H1 (cell line): ENCODE results near the gene AHRR. TPM values are rescaled to one million over a fixed set of nuclear protein-coding genes. Genes with fewer than 3 reads are reported as not detected.

Experiments used
- CTCF ChIA-PET: fragments of 300-600 bp; sonication (Branson Sonifier 250); formaldehyde crosslinking; loops from one replicate; lab custom pipeline; 2021; ENCODE audit not compliant: partially characterized antibody; lab: Charles Lee
- POLR2A ChIA-PET: fragments of 300-600 bp; sonication (Branson Sonifier 250); formaldehyde crosslinking; loops from one replicate; lab custom pipeline; 2021; ENCODE audit warnings: inconsistent platforms; ENCODE audit not compliant: partially characterized antibody; lab: Charles Lee
- DNase-seq, 2 experiments: peaks; one replicate each; pipeline versions ENCODE4 v3.0.0 to v3.0.0-alpha.2; 2010 to 2022; ENCODE audit warnings: low spot score in 2 of 2, low read depth in 1 of 2, mixed read lengths in 1 of 2
- FAIRE-seq: peaks from 2 replicates; lab custom pipeline; 2011; peaks lifted over from hg19 to GRCh38; lab: Jason Lieb, UNC
- H2AFZ ChIP-seq: 2 replicates; pipeline ENCODE4 v1.8.1; 2012; ENCODE audit warnings: low read length, inconsistent platforms
- H2AK5ac ChIP-seq: 2 replicates; pipeline ENCODE4 v1.6.1; 2013; ENCODE audit warnings: low read depth, low read length
- H2BK120ac ChIP-seq: replicated peaks from 2 replicates; pipeline ENCODE3; 2013; ENCODE audit warnings: low read depth, low read length, inconsistent platforms
- H2BK12ac ChIP-seq: 2 replicates; pipeline ENCODE4 v1.6.1; 2013; ENCODE audit warnings: low read depth, low read length
- H2BK15ac ChIP-seq: 2 replicates; pipeline ENCODE4 v1.6.1; 2013; ENCODE audit warnings: low read length
- H2BK20ac ChIP-seq: 2 replicates; pipeline ENCODE4 v1.6.1; 2013; ENCODE audit warnings: low read length
- H2BK5ac ChIP-seq: 2 replicates; pipeline ENCODE4 v1.6.1; 2013; ENCODE audit warnings: low read depth, low read length
- H3K14ac ChIP-seq: 2 replicates; pipeline ENCODE4 v1.6.1; 2013; ENCODE audit warnings: inconsistent platforms; ENCODE audit not compliant: insufficient read length
- H3K18ac ChIP-seq: 2 replicates; pipeline ENCODE4 v1.6.1; 2013; ENCODE audit warnings: low read length; ENCODE audit errors: extremely low read depth
- H3K23ac ChIP-seq: 2 replicates; pipeline ENCODE4 v1.6.1; 2013; ENCODE audit warnings: inconsistent platforms; ENCODE audit not compliant: insufficient read length
- H3K23me2 ChIP-seq: 2 replicates; pipeline ENCODE4 v1.6.1; 2013; ENCODE audit warnings: low read depth, low read length
- H3K27ac ChIP-seq: 2 replicates; pipeline ENCODE4 v1.6.1; 2011; ENCODE audit warnings: low read depth, low read length, inconsistent platforms
- H3K27me3 ChIP-seq, 4 experiments: replicated peaks in 1 of 4; 1 replicate in 1 of 4; 2 replicates in 3 of 4; pipeline versions ENCODE4 v1.6.1 to v1.8.1; 2011 to 2013; ENCODE audit warnings: low read length in 3 of 4, mild to moderate bottlenecking in 3 of 4, inconsistent platforms in 2 of 4, mixed read lengths in 2 of 4, moderate library complexity in 1 of 4; ENCODE audit not compliant: control insufficient read depth in 3 of 4, insufficient read depth in 3 of 4; ENCODE audit errors: extremely low read depth in 1 of 4
- H3K36me3 ChIP-seq, 4 experiments: 2 replicates each; pipeline versions ENCODE4 v1.6.1 to v1.8.1; 2011 to 2013; ENCODE audit warnings: mild to moderate bottlenecking in 4 of 4, low read length in 3 of 4, moderate library complexity in 2 of 4, control low read depth in 1 of 4, inconsistent platforms in 1 of 4; ENCODE audit not compliant: insufficient read depth in 4 of 4, control insufficient read depth in 2 of 4
- H3K4ac ChIP-seq: replicated peaks from 2 replicates; pipeline ENCODE3; 2013; ENCODE audit warnings: low read length, low read depth, mixed read lengths, inconsistent platforms; ENCODE audit not compliant: insufficient read length
- H3K4me1 ChIP-seq, 4 experiments: replicated peaks in 1 of 4; 1 replicate in 1 of 4; 2 replicates in 3 of 4; pipeline versions ENCODE4 v1.6.1 to v1.8.1; 2011 to 2013; ENCODE audit warnings: low read length in 3 of 4, inconsistent platforms in 2 of 4, mixed read lengths in 1 of 4; ENCODE audit not compliant: insufficient read depth in 4 of 4, control insufficient read depth in 3 of 4
- H3K4me2 ChIP-seq, 2 experiments: 2 replicates each; pipeline versions ENCODE4 v1.6.1 to v1.8.1; 2011 to 2013; ENCODE audit warnings: low read depth in 2 of 2, low read length in 2 of 2, control low read depth in 1 of 2, inconsistent platforms in 1 of 2, mild to moderate bottlenecking in 1 of 2; ENCODE audit not compliant: insufficient read depth in 1 of 2
- H3K4me3 ChIP-seq, 4 experiments: fragments of 200-600, 300-600 bp in 1 of 4; sonication (generic), shearing (Covaris generic), sonication (Bioruptor Twin) in 1 of 4; 2 replicates each; pipeline versions ENCODE4 v1.5.1 to v1.8.1; 2011 to 2016; ENCODE audit warnings: low read length in 4 of 4, low read depth in 3 of 4, control low read depth in 2 of 4, inconsistent platforms in 2 of 4, mild to moderate bottlenecking in 2 of 4, mixed read lengths in 1 of 4, moderate library complexity in 1 of 4; ENCODE audit not compliant: insufficient read depth in 2 of 4; ENCODE audit errors: extremely low read depth in 1 of 4
- H3K56ac ChIP-seq: replicated peaks from 2 replicates; pipeline ENCODE3; 2013; ENCODE audit warnings: low read depth, mild to moderate bottlenecking, mixed read lengths, low read length, inconsistent platforms; ENCODE audit not compliant: insufficient read length
- H3K79me1 ChIP-seq: 2 replicates; pipeline ENCODE4 v1.6.1; 2013; ENCODE audit warnings: low read depth, low read length, control low read depth
- H3K79me2 ChIP-seq, 2 experiments: 2 replicates each; pipeline versions ENCODE4 v1.6.1 to v1.8.1; 2012 to 2013; ENCODE audit warnings: low read length in 2 of 2, mild to moderate bottlenecking in 2 of 2, inconsistent platforms in 1 of 2; ENCODE audit not compliant: insufficient read depth in 2 of 2, control insufficient read depth in 1 of 2
- H3K9ac ChIP-seq, 4 experiments: replicated peaks in 1 of 4; 1 replicate in 1 of 4; 2 replicates in 3 of 4; pipeline versions ENCODE4 v1.6.1 to v1.8.1; 2011 to 2013; ENCODE audit warnings: low read depth in 3 of 4, low read length in 3 of 4, control low read depth in 2 of 4, mild to moderate bottlenecking in 2 of 4, moderate library complexity in 2 of 4, inconsistent platforms in 1 of 4; ENCODE audit errors: extremely low read depth in 1 of 4
- H3K9me3 ChIP-seq, 2 experiments: 2 replicates each; pipeline versions ENCODE4 v1.6.1 to v1.8.1; 2012 to 2013; ENCODE audit warnings: mild to moderate bottlenecking in 2 of 2, moderate library complexity in 2 of 2, control low read depth in 1 of 2, inconsistent platforms in 1 of 2, low read depth in 1 of 2, low read length in 1 of 2, mixed read lengths in 1 of 2; ENCODE audit not compliant: insufficient read depth in 2 of 2
- H4K20me1 ChIP-seq, 2 experiments: replicated peaks in 1 of 2; 2 replicates each; pipeline versions ENCODE3 to v1.8.1; 2011 to 2013; ENCODE audit warnings: inconsistent platforms in 2 of 2, low read length in 2 of 2, mild to moderate bottlenecking in 1 of 2; ENCODE audit not compliant: insufficient read depth in 2 of 2, control insufficient read depth in 1 of 2
- H4K5ac ChIP-seq: 2 replicates; pipeline ENCODE4 v1.6.1; 2013; ENCODE audit warnings: low read length, low read depth, mixed read lengths, inconsistent platforms; ENCODE audit not compliant: insufficient read length
- H4K8ac ChIP-seq: 2 replicates; pipeline ENCODE4 v1.8.0; 2013; ENCODE audit warnings: mild to moderate bottlenecking, moderate library complexity, low read length, inconsistent platforms; ENCODE audit not compliant: insufficient read depth; ENCODE audit errors: extremely low read depth
- H4K91ac ChIP-seq: replicated peaks from 2 replicates; pipeline ENCODE3; 2013; ENCODE audit warnings: low read length, mixed read lengths, inconsistent platforms; ENCODE audit not compliant: insufficient read length
- ASH2L ChIP-seq: fragments of 200-600, 300-600 bp; sonication (generic); IDR thresholded peaks from one replicate; pipeline ENCODE4 v1.7.1; 2017; ENCODE audit warnings: low read length
- CBX8 ChIP-seq: fragments of 300-800, 300-1000 bp; sonication (generic); IDR thresholded peaks from 2 replicates; pipeline ENCODE4 v1.7.1; 2016; ENCODE audit warnings: low read depth, low read length, borderline replicate concordance
- SAP30 ChIP-seq: fragments of 300-600 bp; sonication (generic); IDR thresholded peaks from 2 replicates; pipeline ENCODE4 v1.7.1; 2012; ENCODE audit warnings: low read length, moderate library complexity, mild to moderate bottlenecking, inconsistent platforms; ENCODE audit not compliant: insufficient read depth, insufficient replicate concordance
- SIX5 ChIP-seq: IDR thresholded peaks from 2 replicates; pipeline ENCODE4 v1.6.1; 2011; ENCODE audit warnings: mild to moderate bottlenecking, low read depth, low read length
- SP2 ChIP-seq: IDR thresholded peaks from 2 replicates; pipeline ENCODE4 v1.6.1; 2012; ENCODE audit warnings: mild to moderate bottlenecking, low read length, inconsistent platforms
- ZNF274 ChIP-seq: IDR thresholded peaks from 2 replicates; pipeline ENCODE4 v1.7.0; 2012; ENCODE audit warnings: low read length, borderline replicate concordance; ENCODE audit errors: extremely low read depth
- WGBS, 2 experiments: shearing (Covaris generic) in 1 of 2; methylation state at CpG; one replicate each; pipeline versions ENCODE4 v1.1.6 to v1.1.7; 2013 to 2015; ENCODE audit warnings: low lambda C conversion rate in 2 of 2, mixed read lengths in 2 of 2, inconsistent platforms in 1 of 2, low coverage in 1 of 2, missing lambda C conversion rate in 1 of 2; ENCODE audit not compliant: insufficient replicate concordance in 2 of 2, insufficient coverage in 1 of 2, insufficient read length in 1 of 2; ENCODE audit errors: extremely low coverage in 1 of 2, missing lambda C conversion rate in 1 of 2; 5-methylcytosine and 5-hydroxymethylcytosine counted together
- polyA plus RNA-seq, 7 experiments: library from polyadenylated mRNA; depleted of rRNA in 3 of 7; stranded (reverse) in 5 of 7; unstranded in 2 of 7; fragments of >200 nt in 5 of 7; fragments of 200-250 nt in 2 of 7; gene quantifications; 1 replicate in 5 of 7; 2 replicates in 1 of 7; 4 replicates in 1 of 7; pipeline versions ENCODE4 v1.2.1 to v1.2.3, GENCODE V29; 2011 to 2013; ENCODE audit warnings: missing spikeins in 2 of 7, mixed read lengths in 2 of 7
- total RNA-seq: library from RNA; stranded (reverse); fragmentation: NEBNext Ultra II Directional; extraction: Animal tissue kit (Norgen Biotek cat#: 25700); gene quantifications from 2 replicates; pipeline ENCODE4 v1.2.1, GENCODE V29; 2021

Gene AHRR
- total and polyA plus RNA-seq, 2 of the 8 experiments (the other 6 are each of a cell fraction or from before 2014, with no cell fraction given), result 0.41 to 0.80 TPM

DNA sequence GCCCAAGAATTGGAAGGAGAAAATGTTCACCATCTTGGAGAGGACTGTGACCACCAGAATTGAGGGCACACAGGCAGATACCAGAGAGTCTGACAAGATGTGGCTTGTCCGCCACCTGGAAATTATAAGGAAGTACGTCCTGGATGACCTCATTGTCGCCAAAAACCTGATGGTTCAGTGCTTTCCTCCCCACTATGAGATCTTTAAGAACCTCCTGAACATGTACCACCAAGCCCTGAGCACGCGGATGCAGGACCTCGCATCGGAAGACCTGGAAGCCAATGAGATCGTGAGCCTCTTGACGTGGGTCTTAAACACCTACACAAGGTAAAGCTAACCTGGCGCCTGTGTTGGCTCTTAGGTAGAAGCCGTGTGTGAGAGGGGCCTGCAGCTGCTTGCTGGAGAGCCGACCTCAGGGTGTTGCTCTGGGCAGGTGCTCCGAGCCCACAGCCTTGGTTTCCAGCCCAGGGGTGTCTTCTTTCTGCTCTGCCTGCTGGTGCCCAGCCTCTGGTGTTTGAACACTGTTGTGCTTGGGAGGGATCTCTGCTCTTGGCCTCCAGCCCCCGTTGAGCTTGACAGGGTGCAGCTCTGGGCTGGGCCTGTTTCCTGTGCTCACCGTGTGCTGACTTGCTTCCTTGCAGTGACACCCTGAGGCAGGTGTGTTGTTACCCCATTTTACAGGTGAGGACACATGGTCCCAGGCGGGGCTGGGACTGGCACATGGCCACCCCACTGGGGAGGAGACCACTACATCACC, 132.4 kb downstream of the AHRR start:
- CTCF ChIA-PET, result interaction anchor here (1.0 kb wide), 1 partner anchor 10 kb away, joined by 3 read pairs; no protein-coding TSS in a partner anchor
- Histone ChIP-seq H2BK15ac (no peak overlapping the region), H4K8ac (no peak overlapping the region), H4K5ac (no peak overlapping the region), H3K9ac (no peak overlapping the region), H4K91ac (no peak overlapping the region), H3K79me2 (0 out of 4 replicates have a peak, but pooled peaks cover 0 to 3% of the 10 kb centered on the region in 2 experiments), H2AFZ (no peak overlapping the region), H3K27me3 (no peaks in the 10 kb centered on the region), H2AK5ac (no peak overlapping the region), H3K4ac (no peak overlapping the region), H3K18ac (no peak overlapping the region), H3K4me1 (peaks cover 2 to 7% (median 2%) of the 10 kb centered on the region in 4 experiments; a peak in 5 of 7 replicates), H3K4me2 (no peak overlapping the region), H3K14ac (no peak overlapping the region), H4K20me1 (no peaks in the 10 kb centered on the region), H2BK120ac (no peak overlapping the region), H3K79me1 (peaks cover 4% of the 10 kb centered on the region), H3K23me2 (no peaks in the 10 kb centered on the region), H2BK20ac (no peak overlapping the region), H3K23ac (no peak overlapping the region), H2BK5ac (no peak overlapping the region), H3K36me3 (peaks cover 7 to 35% (median 18%) of the 10 kb centered on the region in 4 experiments; a peak in 6 of 8 replicates), H3K27ac (no peak overlapping the region), H2BK12ac (peak overlapping the region; percentile 21; the same call in 1 of the 2 replicates), H3K4me3 (no peak overlapping the region), H3K9me3 (peaks cover 0 to 6% of the 10 kb centered on the region in 2 experiments; a peak in 2 of 4 replicates), H3K56ac (no peak overlapping the region)
- 93% methylated on average over 16 of the region's 16 CpGs; no CpG with 5 or more reads in 1 of the 2 experiments for WGBS, 2 experiments
- POLR2A ChIA-PET, result interaction anchor here (1.0 kb wide), 1 partner anchor 11 kb away, joined by 4 read pairs; no protein-coding TSS in a partner anchor
- DNase-seq, result no peak
- no peak for FAIRE-seq
- TF ChIP-seq CBX8, result no peak
- no peak for TF ChIP-seq ASH2L
- no peak for TF ChIP-seq SAP30
- no peak for TF ChIP-seq SIX5
- TF ChIP-seq SP2, result no peak
- no peak for TF ChIP-seq ZNF274
